Activated T-cell treated with anti-CD3 and anti-CD28 coated beads for 4 hours (primary cell): ENCODE measurements around the gene PDE1A.

Experiments used
- DNase-seq: peaks from one replicate; pipeline ENCODE4 v3.0.0-alpha.2; 2020

Gene PDE1A

DNA sequence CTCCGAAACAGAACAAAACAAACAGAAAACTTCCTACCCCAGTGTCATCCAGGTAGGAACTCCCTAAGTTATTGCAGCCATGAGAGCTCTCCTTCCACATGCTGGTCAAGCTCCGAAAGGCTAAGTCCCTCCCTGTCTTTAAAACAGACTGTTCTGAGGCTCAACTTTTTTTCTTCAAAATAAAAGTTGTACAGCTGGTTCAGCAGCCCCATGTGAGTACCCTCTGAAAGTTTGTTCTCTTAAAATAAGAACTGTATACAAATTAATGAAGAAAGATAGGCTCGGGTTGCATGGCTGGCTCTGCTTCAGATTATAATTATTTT is at the start of gene PDE1A:
Gene PDE1A (minus strand): TSS at position 119 of the 323 bp plus-strand sequence.
- DNase-seq = no peak

DNA sequence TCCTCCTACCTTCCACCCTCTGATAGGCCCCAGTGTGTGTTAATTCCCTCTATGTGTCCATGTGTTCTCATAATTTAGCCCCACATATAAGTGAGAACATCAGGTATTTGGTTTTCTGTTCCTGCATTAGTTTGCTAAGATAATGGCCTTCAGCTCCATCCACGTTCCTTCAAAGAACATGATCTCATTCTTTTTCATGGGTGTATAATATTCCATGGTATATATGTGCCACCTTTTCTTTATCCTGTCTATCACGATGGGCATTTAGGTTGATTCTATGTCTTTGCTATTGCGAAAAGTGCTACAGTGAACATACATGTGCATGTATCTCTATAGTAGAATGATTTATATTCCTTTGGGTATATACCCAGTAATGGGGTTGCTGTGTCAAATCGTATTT is 46.8 kb upstream of the PDE1A start:
- DNase-seq = no peak

DNA sequence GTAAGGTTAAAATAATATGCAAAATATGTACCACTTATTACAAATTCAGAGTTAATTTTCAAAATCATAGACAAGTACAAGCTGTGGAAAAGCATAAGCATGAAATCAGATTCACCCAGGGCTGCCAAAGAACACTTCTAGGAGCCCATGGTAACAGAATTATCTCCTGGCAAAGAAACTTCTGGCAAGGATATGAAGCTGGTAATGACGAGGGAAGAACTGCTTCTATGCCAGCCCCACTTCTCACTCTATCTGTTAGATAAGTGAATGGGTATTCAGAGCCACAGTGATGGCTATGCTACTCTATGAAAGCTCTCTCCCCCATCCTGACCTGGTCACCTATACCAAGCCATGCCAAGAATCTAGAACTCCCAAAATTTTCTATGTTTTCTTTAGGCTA is 36.9 kb upstream of the PDE1A start:
- no peak for DNase-seq

DNA sequence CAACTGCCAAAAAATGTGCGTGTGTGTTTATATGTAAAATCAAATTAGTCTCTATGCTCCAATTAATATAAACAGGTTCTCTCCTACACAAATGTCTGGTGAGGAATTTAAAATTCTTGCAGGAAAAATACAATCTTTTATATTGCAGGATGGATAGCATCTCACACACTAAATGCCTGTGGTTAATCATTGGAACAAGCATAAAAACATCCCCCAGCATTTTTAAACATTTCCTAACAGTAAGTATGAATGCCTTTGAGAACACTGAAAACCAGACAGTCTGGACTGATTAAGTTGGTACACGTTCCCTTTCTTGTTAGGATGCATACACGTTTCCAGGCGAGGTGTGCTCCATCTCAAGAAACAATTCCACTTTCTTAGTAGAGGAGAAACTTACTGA is 29.9 kb upstream of the PDE1A start:
- DNase-seq = no peak

DNA sequence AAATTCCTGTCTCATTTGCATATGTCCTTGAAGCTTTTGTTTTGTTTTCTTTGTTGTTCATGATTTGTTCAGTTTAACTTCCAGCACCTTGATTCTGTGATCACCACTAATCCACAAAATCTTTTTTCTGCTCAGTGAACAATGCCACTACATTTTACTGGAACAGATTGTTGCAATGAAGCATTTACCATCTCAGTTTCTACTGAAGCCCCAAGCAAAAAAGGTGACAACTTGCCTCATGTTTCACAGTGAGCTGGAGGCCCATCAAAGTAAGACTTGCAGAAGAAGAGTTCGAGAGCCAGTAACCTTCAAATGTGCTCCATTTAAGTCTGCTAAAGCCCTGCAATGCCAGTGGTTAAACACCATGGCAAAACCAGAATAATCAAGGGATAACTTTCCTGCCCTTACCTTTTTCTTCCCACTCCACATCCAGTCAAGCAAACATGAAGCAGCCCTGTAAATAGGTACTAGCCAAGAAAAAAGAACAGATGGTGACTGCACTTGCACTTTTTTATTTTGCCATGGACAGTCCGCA is 25.7 kb upstream of the PDE1A start:
- no peak for DNase-seq

DNA sequence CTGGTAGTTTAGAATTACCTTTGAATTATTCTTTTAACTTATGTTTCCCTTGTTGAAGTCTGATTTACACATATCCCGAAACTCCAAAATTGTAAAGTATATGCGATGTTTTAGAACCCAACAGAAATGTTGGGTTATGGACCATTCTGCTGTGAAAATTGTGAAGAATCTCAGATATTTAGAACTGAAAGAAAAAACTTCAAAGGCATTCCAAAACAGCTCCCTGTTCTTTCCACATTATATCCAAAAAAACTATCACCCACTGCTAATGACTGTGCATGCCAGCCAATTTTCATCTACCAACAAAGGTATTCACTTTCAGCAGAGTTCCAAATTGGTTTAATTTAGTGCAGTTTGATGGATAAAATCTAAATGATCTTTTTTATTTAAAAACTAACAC is 21.5 kb upstream of the PDE1A start:
- DNase-seq = no peak

DNA sequence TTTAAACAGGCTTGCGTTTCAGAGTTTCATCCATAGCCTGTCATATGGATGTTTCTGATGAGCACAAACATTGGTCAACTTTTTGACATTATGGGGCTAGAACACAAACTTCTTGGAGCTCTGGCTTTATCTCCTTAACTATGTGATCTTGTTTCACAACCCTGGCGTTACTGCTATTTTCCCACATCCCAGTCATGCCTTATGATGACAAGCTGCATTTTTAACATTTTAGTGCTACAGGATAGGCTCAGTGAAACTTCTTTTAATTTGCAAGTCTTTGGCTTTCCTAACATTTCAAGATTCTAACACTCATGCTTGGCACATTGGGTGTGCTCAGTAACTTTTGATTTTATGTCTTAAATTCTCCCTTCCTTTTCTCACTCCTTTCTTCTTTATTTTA is 21.0 kb upstream of the PDE1A start:
- DNase-seq = no peak

DNA sequence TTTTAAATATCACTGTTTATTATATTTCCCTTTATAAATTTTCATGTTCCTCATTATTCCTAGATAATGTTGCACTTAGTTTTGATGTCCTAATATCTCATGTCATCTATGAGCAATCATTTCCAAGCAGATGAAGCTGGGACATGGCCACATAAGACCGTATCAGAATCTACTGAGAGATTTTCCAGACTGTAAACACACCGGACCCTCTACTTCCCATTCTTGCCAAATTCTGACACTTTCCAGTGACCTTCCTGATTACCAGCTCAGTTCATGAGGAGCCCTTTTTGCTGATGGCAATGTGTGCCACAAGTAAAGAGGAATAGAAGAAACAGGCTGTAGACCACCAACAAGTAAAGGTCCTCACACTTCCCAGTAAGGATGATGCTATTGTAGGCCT is 20.3 kb upstream of the PDE1A start:
- no peak for DNase-seq

DNA sequence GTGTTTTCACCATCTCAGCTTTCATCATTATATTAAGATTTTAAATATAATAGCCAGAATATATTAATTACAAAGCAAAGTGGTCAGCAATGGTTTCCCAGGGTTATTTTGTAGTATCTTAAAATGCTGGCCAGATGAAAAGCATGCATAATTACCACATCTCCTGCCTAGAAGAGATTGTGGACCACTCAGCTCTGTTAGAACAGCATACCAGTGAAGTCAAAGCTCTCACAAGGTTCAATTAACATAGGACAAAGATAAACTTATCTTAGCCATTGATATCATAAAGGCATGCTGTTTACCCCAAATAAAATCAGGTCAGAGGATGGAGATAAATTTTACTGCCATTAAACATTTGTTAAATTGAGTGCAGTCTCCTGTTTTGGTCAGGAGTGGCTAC is 19.3 kb upstream of the PDE1A start:
- DNase-seq = no peak

DNA sequence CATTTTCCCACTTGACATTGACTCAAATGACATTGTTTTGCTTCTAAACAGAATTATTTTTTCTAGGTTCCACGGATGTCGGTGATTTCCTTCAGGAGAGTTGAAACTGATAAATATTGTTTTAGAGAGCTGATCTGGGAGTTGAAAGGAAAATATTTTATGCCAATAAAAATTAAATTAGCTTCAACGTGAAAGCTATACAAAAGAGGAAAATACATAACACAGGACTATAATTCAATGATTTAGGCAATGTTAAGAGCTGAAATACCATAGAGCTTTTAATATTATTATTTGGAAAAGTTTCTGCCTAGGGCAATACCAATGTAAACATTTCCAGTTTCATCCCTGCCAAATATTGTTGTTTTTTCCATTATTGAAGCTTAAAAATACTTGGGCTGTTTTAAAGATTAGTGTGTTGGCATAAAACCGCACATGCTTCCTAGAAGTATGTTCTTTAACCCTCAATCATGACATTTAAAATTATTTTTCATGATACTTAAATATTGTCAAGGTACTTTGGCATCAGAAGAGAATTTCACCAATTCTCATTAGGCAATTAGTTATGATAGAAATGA is 18.6 kb upstream of the PDE1A start:
- no peak for DNase-seq

DNA sequence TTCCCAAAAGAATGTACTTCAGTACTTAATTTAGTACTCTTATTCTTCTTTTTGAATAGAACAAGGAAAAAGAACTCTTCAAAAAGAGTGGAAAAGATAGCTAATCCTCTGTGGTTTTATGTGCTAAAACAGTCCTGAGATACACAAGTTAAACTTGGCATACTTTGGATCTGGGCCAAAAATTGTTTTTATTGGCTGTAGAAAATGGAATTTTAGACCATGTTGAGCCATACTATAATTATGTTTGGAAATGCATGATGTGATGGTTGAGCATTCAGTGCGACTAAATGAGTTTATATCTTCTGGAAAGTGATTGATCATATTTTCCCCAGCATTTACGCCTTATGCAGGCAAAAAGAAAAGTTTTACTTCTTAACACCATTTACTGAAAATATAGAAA is 18.0 kb upstream of the PDE1A start:
- DNase-seq = no peak

DNA sequence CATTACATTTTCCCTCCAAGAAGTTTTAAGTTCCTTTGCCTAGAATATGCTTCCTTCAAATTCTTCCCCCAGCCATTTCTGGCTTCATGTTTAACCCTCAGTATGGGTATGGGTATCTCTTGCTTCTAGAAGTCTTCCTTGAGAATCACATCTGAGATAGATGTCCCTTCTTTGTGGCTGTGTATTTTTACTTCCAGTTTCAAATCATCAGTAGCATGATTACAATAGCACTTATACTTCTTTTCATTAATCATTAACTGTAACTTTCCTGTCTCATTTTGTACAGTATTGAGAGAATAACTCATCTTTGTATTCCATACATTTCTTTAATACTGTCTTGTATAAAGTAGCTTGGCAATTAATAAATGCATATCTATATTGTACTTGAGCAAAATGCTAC is 17.3 kb upstream of the PDE1A start:
- no peak for DNase-seq

DNA sequence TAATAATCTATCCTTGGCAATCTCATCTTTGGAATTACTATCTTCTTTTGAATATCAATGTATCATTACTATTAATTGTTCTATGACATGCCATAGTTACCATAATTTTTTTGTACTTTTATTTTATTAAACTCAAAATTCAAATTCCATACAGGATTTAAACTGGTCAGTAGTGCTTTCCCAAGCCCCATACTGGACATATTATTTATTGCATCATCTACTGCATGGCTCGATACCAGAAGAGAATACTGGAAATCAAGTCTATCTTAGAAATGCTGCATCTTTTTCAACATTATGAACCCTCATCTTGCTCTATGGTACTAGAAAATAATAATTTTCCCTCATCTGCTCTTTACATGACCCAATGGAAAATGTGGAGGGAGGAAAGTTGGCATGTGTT is 9.4 kb upstream of the PDE1A start:
- DNase-seq = no peak

DNA sequence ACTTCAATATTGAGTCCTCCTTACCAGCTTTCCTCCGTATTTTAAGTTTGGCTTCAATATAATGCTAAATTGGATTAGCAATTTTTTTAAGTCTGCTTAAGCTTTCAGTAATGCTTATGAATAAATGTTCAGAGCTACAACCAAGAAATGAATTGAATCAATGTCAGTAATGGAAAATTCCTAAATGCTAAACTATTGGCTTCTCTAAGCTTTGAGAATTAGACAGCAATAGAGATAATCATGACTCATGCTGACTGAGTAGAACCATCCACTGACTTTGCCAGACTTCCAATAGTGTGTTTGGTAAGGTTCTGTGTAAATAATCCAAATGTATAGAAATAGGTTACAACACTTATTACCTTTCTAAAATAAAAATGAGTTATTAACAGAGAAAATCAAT is 8.9 kb upstream of the PDE1A start:
- DNase-seq = no peak

DNA sequence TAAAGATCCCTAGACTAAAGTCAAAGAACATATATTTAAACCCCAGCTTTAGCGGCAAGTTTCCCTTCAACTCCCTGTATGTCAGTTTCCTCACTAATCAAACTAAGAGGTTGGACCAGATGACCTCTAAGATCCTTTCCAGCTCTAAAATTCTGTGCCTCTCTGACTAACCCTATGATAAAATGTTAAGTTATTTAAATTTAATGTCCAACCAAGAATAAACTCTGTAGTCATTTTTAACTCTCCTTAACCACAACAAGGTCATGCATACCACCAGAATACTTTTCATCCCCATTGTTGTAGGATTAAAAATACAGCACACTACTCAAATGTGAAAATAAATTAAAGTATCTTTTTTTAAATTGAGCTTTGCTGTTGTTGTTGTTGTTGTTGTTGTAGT is 5.2 kb upstream of the PDE1A start:
- DNase-seq = no peak

DNA sequence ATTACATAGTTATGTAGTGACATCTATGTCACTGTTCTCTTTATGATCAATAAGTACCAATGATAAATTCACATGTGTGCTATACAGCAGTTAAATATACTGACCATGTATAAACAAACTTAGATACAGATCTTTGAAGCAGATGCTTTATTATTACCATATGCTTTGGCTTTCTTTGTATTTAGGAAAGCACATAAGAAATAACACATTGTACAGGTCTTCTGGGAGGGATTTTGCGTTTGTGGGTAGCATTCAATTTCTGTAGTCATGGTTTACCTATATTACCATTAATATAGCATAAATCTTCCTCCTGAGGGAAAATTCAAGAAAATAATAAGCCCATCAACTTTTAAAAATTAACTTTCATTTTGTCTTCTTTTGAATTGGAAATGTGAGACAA is 1.6 kb upstream of the PDE1A start:
- no peak for DNase-seq

DNA sequence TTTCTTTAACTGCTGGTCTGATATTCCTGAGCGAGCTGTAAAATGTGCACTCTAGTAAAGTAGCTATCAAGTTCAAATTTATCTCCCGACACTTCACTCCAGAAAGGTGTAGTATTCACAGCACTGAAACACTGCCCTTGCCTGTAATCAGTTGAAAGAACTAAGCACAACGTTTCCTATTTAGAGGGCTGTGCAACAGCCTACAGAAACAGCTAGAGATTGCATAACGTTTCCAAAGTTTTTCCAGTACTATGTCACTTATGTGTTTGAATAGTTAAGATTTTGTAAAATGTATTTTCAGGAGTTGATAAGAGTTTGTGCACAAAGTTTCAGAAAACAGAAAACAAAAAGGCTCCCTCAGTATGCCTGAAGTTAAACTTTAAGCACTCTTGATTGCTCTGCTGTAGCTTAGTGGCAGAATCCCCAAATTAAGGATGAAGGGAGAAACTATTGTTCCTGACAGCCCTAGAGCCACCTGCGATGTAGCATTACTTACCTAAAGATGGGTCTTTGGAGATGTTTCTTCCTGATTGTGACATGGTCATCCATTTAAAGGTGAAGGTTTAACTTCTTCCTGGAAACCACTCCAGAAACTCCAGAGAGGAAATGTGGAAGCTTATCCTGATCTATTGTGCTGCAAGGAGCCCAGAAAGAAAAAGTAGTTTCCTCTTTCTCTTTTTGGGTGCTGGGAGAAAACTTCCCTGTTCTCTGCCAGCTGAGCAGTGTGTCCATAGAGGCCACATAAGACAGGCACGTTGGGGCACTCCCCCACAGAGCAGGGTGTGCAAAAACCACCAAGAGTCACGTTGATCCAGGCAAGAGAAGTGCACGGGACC is 536 bp downstream of the PDE1A start:
- no peak for DNase-seq

DNA sequence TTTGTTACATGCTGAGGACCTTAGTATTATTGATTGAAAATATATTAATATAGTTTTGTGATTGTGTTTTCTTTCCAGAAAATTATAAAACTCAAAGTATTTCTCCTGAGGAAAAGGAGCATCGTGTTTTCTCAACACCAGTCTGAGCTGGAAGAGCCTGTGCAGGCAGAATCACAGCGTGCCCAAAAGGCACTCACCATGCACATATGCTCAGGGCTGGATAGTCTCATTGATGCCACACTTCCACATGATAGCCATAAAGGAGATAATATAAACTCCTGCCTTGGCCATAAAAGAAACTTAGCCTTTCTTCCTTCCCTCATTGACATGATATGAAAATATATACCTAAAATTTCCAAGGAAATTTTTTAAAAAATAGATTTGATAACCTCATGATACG is 4.0 kb downstream of the PDE1A start:
- DNase-seq = no peak

DNA sequence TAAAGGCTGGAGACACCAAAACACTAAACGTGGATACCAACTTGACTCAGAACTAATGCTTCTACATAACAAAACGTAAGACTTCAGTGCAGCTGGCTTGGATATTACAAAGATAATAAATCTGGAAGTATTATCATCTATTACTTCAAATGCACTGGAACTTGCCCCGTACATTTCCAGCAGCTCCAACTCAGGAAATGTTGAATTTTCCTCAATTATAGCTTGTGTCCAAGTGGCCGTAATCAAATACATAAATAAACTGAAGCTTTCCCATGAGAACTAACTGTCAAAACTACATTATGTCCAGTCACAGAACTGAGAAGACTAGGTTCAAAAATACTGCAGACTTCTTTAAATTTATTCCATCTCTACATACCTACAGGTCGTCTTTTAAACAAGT is 6.2 kb downstream of the PDE1A start:
- DNase-seq = no peak

DNA sequence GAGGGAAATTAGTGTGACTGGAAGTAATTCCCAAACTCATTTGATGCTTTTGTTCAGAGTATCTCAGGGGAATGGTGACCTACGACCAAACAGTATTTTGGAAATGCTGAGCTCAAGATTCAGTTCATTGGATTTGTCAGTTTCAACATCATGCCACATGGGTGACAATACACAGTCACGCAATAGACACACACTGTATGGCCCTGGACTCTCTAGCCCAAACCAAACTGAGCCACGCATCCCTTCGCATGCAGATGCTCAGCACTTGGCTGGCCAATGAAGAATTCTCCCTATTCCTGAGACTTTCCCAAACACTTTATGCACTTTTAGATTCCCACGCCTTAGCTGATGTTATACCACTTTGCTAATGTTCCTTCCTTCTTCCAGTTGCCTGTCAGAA is 10.0 kb downstream of the PDE1A start:
- DNase-seq = no peak

DNA sequence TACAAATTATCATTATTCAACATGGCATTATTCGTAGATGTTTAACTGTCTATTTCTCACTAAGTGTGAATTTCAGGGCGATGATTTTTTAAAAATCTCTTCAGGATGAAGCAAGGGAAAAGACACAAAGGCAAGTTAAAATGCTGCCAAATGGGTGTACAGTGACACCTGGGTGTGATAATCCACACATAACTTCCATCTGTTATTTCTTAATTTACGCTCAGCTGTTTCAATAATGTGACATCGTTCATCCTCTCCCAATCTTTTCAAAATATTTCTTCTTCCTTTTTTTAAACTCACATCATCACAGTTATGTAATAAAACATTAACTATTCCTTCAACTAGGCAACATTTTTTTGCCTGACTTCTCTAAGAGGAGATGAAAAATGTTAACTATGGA is 10.6 kb downstream of the PDE1A start:
- no peak for DNase-seq

DNA sequence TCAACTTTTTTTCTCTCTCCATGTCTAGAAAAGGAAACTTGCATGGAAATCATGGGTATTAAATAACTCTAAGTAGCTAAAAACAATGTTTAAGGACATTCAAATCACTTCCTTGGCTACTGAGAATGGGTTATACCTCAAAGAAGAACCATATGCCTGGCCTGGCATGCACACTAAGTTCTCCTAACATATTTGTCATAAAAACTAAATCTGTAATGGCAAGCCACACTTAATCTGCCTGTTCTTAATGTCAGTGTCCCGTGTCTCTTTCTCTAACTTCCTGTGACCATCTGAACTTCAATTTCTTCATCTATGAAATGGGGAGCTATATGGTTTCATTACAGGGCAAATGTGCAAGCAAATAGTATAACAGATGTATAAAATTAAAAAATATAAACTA is 11.1 kb downstream of the PDE1A start:
- no peak for DNase-seq

DNA sequence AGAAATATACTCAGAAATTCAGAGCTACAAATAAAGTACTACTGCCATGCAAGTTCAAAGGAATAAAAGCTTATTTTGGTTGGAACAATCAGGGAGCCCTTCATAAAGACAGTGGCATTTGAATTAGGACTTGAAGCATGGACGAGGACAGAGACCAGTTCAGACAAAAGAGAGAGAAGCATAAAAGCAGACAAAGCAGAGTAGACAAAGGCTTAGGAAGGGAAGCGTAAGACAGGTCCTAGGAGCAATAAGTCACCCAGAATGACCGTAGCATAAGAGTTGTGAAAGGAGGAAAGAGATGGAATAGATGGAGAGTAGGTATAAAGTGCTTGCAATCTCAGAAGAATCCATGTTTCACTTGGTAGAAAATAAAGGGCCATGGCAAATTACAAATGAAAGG is 14.0 kb downstream of the PDE1A start:
- DNase-seq = no peak

DNA sequence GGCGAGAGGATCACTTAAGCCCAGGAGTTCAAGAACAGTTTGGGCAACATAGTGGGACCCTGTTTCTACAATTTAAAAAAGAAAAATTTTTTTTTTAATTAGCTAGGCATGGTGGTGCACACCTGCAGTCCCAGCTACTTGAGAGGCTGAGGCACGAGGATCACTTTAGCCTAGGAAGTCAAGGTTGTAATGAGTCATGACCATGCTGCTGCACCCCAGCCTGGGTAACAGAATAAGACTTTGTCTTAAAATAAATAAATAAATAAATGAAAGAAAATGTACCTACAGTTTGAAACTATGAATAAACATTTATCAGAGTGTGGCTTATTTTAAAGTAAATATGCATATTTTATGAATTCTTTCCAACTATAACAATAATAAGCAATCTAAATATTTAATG is 16.7 kb downstream of the PDE1A start:
- no peak for DNase-seq

DNA sequence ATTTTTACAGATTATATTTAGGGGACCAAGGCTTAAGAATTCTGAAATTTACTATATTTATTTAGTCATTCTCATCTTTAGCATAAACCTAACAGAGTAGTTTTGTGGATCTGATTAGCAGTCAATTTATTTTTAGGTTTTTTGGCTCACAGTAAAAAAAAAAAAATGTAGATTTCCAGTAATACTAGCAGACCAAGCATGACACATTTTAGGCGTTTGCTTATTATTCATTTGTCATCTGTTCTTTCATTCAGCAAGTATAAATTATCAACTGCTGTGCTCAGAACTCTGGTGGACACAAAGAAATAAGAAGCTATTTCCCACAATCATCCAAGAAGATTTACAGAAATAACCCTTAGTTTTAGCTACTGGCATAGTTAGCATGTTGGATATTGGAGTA is 20.6 kb downstream of the PDE1A start:
- no peak for DNase-seq
